Left renal pelvis (tissue), 4 donors: ENCODE measurements around the gene RNF212. TPM values are rescaled to one million over a fixed set of nuclear protein-coding genes. Genes with fewer than 3 reads are reported as not detected.

Experiments
- DNase-seq, 4 donors: peaks; one replicate each; pipeline ENCODE4 v3.0.0-alpha.2; 2013; ENCODE audit warnings: low read depth in 4 of 4, low spot score in 3 of 4
- polyA plus RNA-seq, 4 donors: library from polyadenylated mRNA; unstranded; fragments of 120-200 nt; gene quantifications; one replicate each; pipeline ENCODE4 v1.2.1, GENCODE V29; 2013; ENCODE audit not compliant: insufficient read length in 4 of 4

The RNF212 gene
- polyA plus RNA-seq, 4 donors, result 10.5 to 19.2 (median 15.8) TPM

DNA sequence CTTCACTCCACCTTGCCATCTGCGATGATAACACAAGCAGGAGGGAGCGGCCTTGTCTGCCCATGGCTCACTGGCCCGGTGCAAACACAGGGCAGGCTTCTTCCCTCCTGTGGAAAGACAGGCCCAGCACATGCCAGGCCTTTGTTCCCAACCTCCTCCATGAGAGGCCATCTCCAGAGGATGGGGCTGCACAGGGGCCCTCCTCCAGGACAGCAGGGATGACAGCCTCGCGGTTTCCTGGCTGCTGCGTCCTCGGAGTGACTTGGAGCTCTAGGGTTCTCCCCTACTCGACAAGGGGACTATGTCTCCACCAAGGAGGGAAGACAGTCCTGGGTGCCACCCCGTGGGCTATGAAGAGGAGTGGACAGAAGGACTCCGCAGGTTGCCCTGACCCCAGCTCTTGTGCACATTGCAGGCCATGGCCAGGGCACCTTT lies 21.8 kb downstream of the RNF212 start:
- DNase-seq, result no peak

DNA sequence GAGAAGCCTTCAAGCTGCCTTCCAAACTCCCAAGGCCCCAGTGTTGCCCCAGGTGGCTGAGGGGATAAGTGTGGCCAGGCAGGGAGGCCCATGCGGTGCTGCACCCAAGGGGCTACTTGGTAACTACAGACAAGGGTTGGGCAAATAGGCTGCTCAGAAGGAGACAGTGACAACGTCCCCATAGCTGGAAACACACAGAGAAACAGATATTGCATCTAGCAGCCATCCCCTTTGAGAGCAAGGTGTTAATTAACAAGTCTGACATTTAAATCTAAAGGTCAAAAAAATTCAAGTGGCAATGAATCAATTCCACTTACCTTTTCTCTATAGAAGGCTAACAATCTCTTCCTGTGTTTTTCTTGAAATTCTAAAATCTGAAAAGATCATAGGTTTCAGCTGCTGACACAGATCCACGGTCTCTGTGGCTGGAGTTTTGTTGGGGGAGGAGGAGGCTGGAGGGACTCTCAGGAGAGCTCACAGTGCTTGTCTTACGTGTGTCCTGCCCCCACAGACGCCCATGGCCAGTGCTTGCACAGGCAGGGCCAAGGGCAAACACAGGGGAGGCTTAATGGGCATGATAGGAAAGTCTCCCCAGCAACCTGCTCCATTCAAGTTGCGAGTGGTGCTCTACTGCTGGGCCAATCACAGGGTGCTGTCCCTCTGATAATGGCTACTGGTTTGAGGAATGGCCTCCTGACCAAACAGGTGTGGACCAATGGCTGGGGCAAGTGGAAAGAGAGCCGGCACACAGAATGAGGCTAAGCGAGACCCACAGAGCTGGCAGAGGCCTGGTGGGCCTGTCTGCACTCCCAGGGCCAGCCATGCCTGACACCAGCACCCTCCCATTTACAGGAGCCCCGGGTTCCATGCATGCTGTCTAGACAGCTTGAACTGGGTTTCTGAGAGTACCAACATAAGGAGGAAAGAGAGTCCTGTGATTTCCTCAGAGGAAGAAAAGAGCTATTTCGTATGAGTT lies 22.6 kb downstream of the RNF212 start:
- no peak for DNase-seq

DNA sequence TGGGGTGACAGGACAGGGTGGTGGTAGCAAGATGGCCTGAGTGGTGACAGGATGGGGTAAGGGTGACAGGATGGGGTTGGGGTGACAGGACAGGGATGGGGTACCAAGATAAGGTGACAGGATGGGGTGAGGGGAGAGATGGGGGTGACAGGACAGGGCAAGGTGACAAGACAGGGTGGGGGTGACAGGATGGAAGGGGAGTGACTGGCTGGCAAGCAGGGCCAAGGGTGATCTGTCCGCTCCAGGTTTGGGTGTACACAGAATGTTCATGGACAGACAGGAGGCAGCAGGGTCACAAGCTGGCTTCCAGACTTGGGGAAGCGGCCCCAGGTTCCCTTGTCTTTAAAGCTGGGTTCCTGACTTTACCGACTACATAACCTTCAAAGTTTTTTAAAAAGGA lies 23.3 kb downstream of the RNF212 start:
- no peak for DNase-seq

GRCh38 chr4:1087371-1087770 lies 26.0 kb downstream of the RNF212 start:
- DNase-seq, result no peak

DNA sequence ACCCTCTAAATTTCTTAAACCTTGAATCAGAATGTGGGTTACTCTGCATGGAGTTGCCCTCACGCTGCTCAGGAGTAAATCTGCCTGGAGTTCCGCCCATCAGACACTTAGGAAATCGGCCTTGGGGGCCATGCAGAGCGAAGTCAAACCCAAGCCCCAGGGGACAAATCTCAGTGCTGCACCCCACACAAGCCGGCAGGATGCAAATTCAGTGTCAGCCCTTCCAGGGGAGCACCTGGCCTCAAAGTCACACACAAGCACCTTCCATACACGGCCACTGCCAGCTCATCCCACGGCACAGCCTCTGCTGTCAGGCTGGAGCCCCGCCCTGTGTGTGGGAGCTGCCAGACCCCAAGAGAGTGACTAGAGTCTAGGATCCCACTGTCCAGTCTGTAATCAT lies 27.4 kb downstream of the RNF212 start:
- DNase-seq, result no peak

GRCh38 chr4:1085404-1085799 lies 28.0 kb downstream of the RNF212 start:
- no peak for DNase-seq

DNA sequence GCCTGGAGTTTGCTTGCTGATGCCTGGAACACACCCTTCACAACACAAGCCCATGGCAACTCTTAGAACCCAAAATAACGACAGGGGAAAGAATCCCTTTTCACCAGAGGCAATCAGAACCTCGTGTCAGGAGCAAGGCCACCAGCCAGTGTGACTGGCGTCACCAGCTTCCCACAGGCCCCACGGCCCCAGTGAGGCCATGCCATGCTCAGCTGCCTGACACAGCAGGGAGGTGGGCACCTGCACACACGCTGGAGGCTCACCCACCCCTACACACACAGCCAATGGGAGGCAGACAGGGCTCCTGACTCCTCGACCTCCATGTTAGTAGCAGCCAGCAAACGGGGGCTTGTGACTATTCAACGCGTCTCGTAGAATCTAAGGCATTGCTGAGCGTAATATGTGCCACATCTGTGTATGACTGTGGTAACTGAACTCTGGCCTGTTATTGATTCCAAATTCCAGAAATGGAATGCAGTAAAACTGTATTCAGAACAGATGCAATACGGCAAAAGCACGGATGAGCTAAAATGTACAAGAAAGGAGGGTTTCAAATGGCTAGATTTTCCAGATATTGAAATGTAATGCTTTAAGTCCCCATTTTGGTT lies 28.5 kb downstream of the RNF212 start:
- no peak for DNase-seq

- no peak for DNase-seq
Observed at GRCh38 chr4:1084394-1084793, 29.0 kb downstream of the RNF212 start.

- DNase-seq, result peak; percentile 8 to 50 (median 32)
Observed at GRCh38 chr4:1082215-1083182, 30.9 kb downstream of the RNF212 start.

GRCh38 chr4:1081689-1082040 lies 31.7 kb downstream of the RNF212 start:
- DNase-seq, result no peak

- DNase-seq, result no peak
Observed at GRCh38 chr4:1080961-1081688, 32.2 kb downstream of the RNF212 start.

DNA sequence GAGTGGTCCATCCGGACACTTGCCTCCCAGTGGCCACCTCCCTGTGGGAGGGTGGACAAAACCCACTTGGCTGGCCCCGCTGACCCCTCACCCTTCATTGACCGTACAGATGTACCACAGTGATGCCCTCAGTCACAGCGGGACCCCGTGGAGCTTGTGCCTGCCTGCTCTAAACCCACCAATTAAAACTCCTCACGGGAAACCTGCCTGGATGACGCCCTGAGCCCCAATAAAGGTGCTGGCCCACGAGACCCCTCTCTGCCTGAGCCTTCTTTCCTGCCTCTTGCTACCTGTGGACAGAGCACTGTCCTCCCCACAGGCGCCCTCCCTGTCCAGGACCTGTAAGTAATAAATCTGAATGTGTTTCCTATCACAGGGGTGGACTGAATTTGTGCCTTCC lies 32.9 kb downstream of the RNF212 start:
- no peak for DNase-seq

GRCh38 chr4:1079711-1080265 lies 33.6 kb downstream of the RNF212 start:
- DNase-seq, result no peak

DNA sequence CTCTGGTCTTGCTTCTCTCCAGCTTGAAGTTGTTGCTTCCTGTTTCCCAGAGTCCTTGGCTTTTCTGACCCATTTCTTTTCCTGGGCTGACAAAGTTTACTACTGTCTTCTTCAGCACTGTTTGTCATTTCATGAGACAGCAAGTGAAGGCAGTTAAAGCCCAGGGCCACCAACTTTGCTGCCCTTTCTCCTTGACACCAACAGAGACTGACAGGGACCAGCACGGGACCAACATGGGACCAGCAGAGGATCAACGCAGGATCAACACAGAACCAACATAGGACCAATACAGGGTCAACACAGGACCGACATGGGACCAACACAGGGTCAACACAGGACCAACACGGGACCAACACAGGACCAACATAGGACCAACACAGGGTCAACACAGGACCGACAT lies 34.9 kb downstream of the RNF212 start:
- DNase-seq, result no peak

DNA sequence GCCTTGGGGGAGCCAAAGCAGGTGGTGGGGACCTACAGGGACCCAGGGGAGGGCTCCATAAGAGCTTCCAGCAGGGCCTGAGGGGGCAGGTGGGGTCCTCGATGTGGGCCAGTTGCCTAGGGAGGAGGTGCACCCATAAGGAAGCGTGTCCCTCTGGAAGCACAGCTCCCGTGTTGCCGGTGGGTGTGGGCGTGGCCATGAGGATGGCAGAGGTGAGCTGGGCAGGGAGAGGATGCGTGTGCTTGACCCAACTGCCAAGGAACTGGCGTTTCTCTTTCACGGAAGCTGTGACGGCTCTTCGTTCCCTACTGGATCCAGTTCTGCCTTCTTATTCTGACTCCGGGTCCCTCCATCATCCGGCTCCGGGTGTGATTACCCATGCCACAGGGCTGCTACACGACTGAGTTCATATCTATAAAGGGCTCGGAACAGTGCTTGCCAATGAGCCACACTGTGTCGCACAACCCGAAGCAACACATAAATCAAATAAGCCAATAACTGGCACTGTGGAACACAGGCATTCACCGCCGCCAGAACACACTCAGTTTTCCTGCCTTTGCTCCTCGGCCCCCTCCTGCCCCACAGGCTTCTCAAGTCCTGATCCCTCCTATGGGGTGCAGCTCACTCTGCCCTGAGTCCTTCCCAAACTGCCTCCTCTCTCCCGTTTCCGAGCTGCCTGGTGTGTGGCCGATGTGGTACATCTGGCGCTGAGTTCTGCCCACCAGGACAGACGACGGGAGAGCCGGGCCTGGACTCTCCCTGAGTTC lies 35.5 kb downstream of the RNF212 start:
- DNase-seq, result no peak

GRCh38 chr4:1075809-1076699 lies 37.3 kb downstream of the RNF212 start:
- DNase-seq, result no peak

DNA sequence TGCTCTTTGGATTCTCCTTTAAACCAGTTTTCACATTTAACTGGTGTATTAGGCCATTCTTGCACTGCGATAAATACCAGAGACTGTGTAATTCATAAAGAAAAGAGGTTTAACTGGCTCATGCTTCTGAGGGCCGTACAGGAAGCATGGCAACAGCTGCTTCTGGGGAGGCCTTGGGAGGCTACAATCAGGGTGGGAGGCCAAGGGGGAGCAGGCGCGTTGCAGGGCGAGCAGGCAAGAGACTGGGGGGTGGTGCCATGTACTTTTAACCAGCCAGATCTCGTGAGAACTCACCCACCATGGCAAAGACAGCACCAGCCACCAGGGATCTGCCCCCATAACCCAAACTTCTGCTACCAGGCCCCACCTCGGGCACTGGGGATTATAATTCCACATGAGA lies 38.1 kb downstream of the RNF212 start:
- DNase-seq, result no peak

DNA sequence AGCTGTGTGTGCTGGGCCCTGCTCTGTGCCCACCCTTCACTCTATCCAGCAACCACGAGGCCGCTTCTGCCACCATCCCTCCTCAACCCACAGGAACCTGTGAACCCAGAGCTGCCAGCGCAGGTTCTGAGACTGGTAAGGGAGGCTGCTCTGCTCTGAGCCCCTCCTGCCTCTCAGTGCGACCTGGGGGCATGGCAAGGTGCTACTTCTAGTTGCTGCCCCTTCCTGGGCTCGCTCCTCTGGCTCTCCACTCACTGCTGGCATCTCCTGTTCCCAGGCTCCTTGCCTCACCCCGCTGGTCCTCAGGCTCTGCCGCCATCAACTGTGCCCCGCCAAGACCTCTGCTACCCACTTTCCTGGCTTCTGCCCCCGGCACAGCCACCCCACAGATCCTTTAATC lies 39.3 kb downstream of the RNF212 start:
- no peak for DNase-seq
